K562 (cell line): ENCODE measurements around the gene SPINT1. TPM values are rescaled to one million over a fixed set of nuclear protein-coding genes. Genes with fewer than 3 reads are reported as not detected.
A peak's percentile ranks its signal among the peaks of the same experiment; 100 is the strongest.

Source experiments
- ARID1B ChIP-seq: fragments of 450-650 bp; IDR thresholded peaks from 2 replicates; pipeline ENCODE4 v1.6.1; 2016; ENCODE audit warnings: antibody characterized with exemption, mild to moderate bottlenecking, inconsistent platforms
- CBFA2T2 ChIP-seq: fragments of 450-650 bp; conservative IDR thresholded peaks from 2 replicates; pipeline ENCODE4 v1.6.1; 2017; ENCODE audit warnings: mild to moderate bottlenecking
- CBX1 ChIP-seq: sonication (generic); IDR thresholded peaks from 2 replicates; pipeline ENCODE4 v1.6.1; 2016; ENCODE audit warnings: antibody characterized with exemption, low read depth, mild to moderate bottlenecking
- HCFC1 ChIP-seq: IDR thresholded peaks from 2 replicates; pipeline ENCODE4 v1.6.1; 2012; ENCODE audit warnings: low read depth, low read length, improper control_type of control experiment
- HDAC2 ChIP-seq: fragments of 450-650 bp; IDR thresholded peaks from 2 replicates; pipeline ENCODE4 v1.6.1; 2016; ENCODE audit warnings: mild to moderate bottlenecking
- HEY1 ChIP-seq: fragments of 250-450 bp; sonication (Bioruptor Pico); IDR thresholded peaks from 2 replicates; pipeline ENCODE4 v1.5.0; 2020; ENCODE audit warnings: mild to moderate bottlenecking, moderate library complexity, borderline replicate concordance
- KAT2B ChIP-seq: IDR thresholded peaks from one replicate; pipeline ENCODE4 v1.6.1; 2012; ENCODE audit warnings: low read depth, mild to moderate bottlenecking, control low read depth, inconsistent platforms, low read length, moderate library complexity
- NR3C1 ChIP-seq: sonication (generic); formaldehyde crosslinking; IDR thresholded peaks from 2 replicates; pipeline ENCODE4 v1.8.1; 2022; ENCODE audit warnings: missing genetic modification reagents
- OTX1 ChIP-seq: fragments of 450-650 bp; formaldehyde crosslinking; IDR thresholded peaks from 2 replicates; pipeline ENCODE4 v1.4.0; 2022; ENCODE audit warnings: mild to moderate bottlenecking
- SMARCC2 ChIP-seq: fragments of 450-650 bp; IDR thresholded peaks from 2 replicates; pipeline ENCODE4 v1.6.1; 2017; ENCODE audit warnings: antibody characterized with exemption, moderate library complexity, mild to moderate bottlenecking, low read depth
- SREBF2 ChIP-seq: sonication (generic); formaldehyde crosslinking; IDR thresholded peaks from 2 replicates; pipeline ENCODE4 v1.4.0; 2020; ENCODE audit warnings: mild to moderate bottlenecking, missing genetic modification reagents
- STAT6 ChIP-seq: sonication (generic); formaldehyde crosslinking; IDR thresholded peaks from 2 replicates; pipeline ENCODE4 v1.8.1; 2023; ENCODE audit warnings: mild to moderate bottlenecking, missing genetic modification reagents
- ZNF407 ChIP-seq: fragments of 450-650 bp; IDR thresholded peaks from 2 replicates; pipeline ENCODE4 v1.6.1; 2016; ENCODE audit warnings: low read depth
- ZNF408 ChIP-seq: fragments of 250-450 bp; sonication (Bioruptor Pico); IDR thresholded peaks from 2 replicates; pipeline ENCODE4 v1.4.0; 2020; ENCODE audit warnings: low read depth, mild to moderate bottlenecking, moderate library complexity
- polyA plus RNA-seq, 8 experiments: library from polyadenylated mRNA; depleted of rRNA in 4 of 8; stranded (reverse) in 5 of 8; unstranded in 3 of 8; fragments of >200 nt; fragmentation: Nextera tagmentation in 2 of 8; fragmentation: Illumina TruSeq in 1 of 8; extraction: Ambion mirVana in 2 of 8; extraction: Trizol in 1 of 8; gene quantifications; 2 replicates each; pipeline versions ENCODE4 v1.2.1 to v1.2.3, GENCODE V29; 2011 to 2014; ENCODE audit warnings: inconsistent platforms in 1 of 8, missing spikeins in 1 of 8
- total RNA-seq, 7 experiments: library from RNA; depleted of rRNA in 6 of 7; stranded (reverse); fragments of >200 nt in 6 of 7; fragmentation: Illumina TruSeq in 2 of 7; extraction: Trizol in 2 of 7; gene quantifications; 2 replicates each; pipeline versions ENCODE4 v1.2.1 to v1.2.3, GENCODE V29; 2011 to 2021; ENCODE audit warnings: low replicate concordance in 1 of 7
- TF ChIP-seq, protein P1 (sequence below): sonication (generic); formaldehyde crosslinking; IDR thresholded peaks from 2 replicates; pipeline ENCODE4 v1.8.1; 2023; ENCODE audit warnings: mild to moderate bottlenecking, missing genetic modification reagents

Gene SPINT1
- total and polyA plus RNA-seq, 9 of the 15 experiments (the other 6 are each of a cell fraction or from before 2014, with no cell fraction given) = 0.78 to 4.5 (median 1.5) TPM

GRCh38 chr15:40894681-40895448 lies 51.0 kb downstream of the SPINT1 start (continued):
- TF ChIP-seq SREBF2 = no peak
- peak; percentile 1; the same call in 1 of the 2 replicates for TF ChIP-seq CBX1
- peak; percentile 68; the same call in 1 of the 2 replicates for TF ChIP-seq OTX1 (CRISPR knock-in tag)
- TF ChIP-seq NR3C1 (CRISPR knock-in tag) = peak; percentile 64; the same call in 1 of the 2 replicates
- no peak for TF ChIP-seq ZNF408 (CRISPR knock-in tag)
- peak; percentile 51; the same call in 1 of the 2 replicates for TF ChIP-seq SMARCC2
- TF ChIP-seq KAT2B = peak; percentile 41
- peak; percentile 55 for TF ChIP-seq HCFC1
- TF ChIP-seq ARID1B = peak; percentile 59
- peak; percentile 15; the same call in 1 of the 2 replicates for TF ChIP-seq HDAC2
- TF ChIP-seq STAT6 (CRISPR knock-in tag) = 0 out of 2 replicates have a peak, but pooled peaks have one; percentile 31
- TF ChIP-seq CBFA2T2 = no peak
- TF ChIP-seq, protein P1, sequence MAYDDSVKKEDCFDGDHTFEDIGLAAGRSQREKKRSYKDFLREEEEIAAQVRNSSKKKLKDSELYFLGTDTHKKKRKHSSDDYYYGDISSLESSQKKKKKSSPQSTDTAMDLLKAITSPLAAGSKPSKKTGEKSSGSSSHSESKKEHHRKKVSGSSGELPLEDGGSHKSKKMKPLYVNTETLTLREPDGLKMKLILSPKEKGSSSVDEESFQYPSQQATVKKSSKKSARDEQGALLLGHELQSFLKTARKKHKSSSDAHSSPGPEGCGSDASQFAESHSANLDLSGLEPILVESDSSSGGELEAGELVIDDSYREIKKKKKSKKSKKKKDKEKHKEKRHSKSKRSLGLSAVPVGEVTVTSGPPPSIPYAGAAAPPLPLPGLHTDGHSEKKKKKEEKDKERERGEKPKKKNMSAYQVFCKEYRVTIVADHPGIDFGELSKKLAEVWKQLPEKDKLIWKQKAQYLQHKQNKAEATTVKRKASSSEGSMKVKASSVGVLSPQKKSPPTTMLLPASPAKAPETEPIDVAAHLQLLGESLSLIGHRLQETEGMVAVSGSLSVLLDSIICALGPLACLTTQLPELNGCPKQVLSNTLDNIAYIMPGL (CRISPR knock-in tag) = peak; percentile 63
- TF ChIP-seq ZNF407 = peak; percentile 44; the same call in 1 of the 2 replicates
- TF ChIP-seq HEY1 = no peak
